Ramos (cell line): ENCODE measurements around the gene FABP3.

Experiments
- in situ Hi-C: fragments of 300-500 bp; cut with MboI; formaldehyde crosslinking; loops from one replicate; pipeline ENCODE4 v1.14.3; 2022; ENCODE audit warnings: low sequenced_read_pairs; ENCODE audit not compliant: unreplicated experiment

Gene FABP3

GRCh38 chr1:31373056-31373896 is at the start of gene FABP3:
Gene FABP3, minus strand, starts transcription at chr1:31373076. Its CDS starts 62 bp downstream, at chr1:31373014.
- in situ Hi-C loops = no loop called here

- in situ Hi-C loops = loop anchor here (5.0 kb wide), 1 partner anchor 234 kb away; no protein-coding TSS in a partner anchor
Observed at GRCh38 chr1:31421371-31422040, 48.6 kb upstream of the FABP3 start.

GRCh38 chr1:31420716-31421115 is 47.8 kb upstream of the FABP3 start:
- in situ Hi-C loops = loop anchor here (5.0 kb wide), 1 partner anchor 233 kb away; no protein-coding TSS in a partner anchor

GRCh38 chr1:31418626-31419323 is 45.9 kb upstream of the FABP3 start:
- in situ Hi-C loops = no loop called here

DNA sequence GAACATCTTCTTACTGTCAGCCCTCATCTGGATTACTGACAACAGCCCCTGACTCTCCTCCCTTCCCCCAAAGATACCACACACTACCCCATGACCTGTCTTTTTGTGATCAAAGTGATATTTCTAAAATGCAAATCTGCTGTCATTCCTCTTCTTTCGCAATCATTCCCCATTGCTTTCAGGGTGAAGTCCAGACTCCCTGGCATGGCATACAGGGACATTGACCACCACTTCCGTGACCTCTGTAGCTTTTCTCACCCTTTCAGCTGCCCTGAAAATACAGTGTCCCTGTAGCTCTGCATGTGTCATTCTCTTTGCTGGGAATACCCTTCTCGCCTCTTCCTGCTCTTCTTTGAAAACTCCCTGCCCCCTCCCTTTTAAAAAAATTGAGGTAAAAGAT is 44.3 kb upstream of the FABP3 start:
- in situ Hi-C loops = no loop called here

DNA sequence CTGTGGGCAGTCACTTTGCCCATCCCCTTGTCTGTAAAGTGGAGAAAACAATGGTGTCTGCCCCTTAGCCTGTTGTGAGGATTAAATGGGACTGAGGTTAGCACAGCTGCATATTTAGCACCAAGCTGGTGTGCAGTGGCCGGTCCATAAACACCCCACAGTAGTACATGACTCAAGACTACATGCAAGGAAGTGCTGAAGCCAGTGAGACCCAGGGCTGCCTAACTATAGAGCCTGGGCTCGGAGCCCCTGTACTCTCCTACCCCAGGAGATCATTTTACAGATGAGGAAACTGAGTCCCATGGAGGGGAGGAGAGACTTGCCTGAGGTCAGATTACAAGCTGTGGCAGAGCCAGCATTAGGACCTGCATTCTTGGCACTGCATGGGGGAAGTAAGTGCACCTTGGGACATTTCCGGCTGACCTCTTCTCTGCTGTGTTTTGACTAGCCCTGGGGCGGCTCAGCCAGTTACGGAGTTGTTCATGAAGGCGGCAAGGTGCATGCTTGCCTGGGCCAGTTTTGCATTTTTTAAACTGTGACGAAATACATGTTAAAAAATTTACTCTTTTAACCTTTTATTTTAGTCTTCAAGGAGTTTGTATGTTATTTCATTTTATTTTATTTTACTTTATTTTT is 43.3 kb upstream of the FABP3 start:
- in situ Hi-C loops = no loop called here

- in situ Hi-C loops = no loop called here
Observed at GRCh38 chr1:31415658-31416057, 42.8 kb upstream of the FABP3 start.

GRCh38 chr1:31414980-31415370 is 42.1 kb upstream of the FABP3 start:
- in situ Hi-C loops = no loop called here

DNA sequence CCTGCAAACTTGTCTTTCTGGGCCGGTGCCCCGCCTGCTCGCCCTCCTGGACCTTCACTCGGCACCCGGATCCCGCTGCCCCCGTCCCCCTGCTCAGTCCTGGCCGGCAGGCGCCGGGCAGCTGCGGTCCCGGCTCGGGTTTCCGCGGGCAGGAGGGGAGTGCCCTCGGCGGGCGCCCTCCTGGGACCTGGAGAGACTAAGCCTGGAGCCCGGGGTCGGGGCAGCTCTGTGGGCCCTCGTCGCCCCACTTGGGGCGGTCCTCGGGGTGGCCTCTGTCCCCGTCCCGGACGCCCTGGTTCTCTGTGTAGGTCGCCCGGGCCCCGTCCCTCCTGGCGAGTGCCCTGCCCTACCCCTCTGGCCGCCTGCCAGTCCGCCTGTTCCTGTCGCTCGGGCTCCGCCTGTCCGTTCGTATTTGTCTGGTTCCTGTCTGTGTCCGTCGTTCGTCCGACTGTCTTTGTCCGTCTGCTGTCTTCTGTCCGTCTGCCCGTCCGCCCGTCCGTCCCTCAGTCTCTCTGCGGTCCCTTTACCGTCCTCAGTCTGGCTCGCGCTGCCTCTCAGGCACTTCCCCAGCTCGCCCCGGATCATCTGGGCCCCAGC is 40.6 kb upstream of the FABP3 start:
- in situ Hi-C loops = no loop called here

GRCh38 chr1:31412732-31413404 is 40.0 kb upstream of the FABP3 start, which contains the start of gene SERINC2:
Gene SERINC2, plus strand, starts transcription at chr1:31413213. Its CDS starts 53 bp downstream, at chr1:31413266.
- in situ Hi-C loops = no loop called here

DNA sequence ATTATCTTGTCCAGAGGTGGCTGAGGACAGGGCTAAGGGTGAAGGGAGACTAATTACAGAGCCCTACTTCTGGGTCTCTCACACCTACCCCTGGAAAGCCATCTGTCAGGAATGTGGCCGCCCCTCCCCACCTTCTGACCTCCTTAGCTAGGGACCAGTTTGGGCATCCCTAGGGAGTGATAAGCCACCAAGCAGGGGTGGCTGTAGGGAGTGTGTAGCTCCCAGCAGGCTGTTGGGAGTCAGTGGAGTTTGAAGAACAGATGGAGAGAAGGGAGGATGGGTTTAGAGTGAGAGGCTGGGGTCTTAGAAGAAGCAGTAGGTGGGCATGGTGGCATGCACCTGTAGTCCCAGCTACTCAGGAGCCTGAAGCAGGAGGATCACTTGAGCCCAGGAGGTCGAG is 39.3 kb upstream of the FABP3 start:
- in situ Hi-C loops = no loop called here

DNA sequence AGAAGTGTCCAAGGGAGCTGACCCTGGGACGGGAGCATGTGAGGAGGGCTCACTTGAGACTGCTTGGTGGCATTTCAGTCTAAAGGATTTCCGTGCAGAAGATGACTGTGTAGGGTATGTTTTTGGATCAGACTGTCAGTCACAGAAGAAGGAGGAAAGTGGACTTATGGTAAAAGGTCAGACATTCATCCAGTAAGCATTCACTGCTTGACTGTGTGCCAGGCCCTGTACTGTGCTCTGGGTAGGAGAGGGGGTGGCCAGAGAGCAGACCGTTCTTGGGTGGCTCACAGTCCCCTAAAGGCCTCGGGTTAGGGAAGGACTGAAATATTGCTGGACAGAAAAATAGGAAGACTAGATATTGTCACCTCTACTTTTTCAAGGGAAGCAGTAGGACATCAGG is 38.0 kb upstream of the FABP3 start:
- in situ Hi-C loops = no loop called here

DNA sequence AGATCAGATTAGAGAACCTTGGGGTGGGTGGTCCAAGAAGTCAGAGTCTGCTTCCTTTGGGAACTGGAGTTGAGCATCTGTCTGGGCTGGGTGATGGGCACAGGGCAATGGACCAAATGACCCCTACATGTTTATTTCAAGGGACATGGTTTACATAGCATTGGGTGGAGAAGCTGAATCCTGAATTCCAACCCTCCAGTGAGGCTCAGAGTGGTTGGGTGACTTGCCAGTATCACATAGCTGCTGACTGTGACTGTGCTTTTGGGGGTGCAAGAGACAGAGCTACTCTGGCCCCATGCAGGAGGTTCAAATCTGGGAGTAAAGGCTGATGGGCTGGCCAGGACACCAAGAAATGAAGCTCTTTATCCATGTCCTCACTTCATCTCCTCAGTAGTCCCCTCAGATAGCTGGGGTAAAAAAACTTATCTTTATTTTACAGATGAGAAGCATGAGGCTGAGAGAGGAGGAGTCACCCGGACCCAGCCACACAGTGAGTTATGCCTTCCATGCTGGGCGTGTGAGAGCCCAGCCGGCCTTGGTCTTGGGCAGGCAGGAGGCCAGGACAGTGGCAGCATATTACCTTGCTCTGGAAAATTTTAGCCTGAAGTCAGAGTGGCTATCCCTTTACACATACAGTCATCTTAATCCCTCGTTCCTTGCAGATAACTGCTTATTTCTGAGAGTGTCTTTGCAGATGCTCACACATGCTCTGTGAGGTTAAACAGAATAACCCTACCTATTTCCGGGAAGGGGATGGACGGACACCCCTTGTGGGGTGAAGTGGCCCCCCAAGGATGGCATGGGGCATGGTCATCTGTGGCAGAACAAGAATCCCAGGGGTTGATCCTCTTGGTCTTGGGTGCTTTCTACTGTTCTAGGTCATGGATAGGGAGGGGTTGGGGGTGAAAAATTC is 37.3 kb upstream of the FABP3 start:
- in situ Hi-C loops = no loop called here

DNA sequence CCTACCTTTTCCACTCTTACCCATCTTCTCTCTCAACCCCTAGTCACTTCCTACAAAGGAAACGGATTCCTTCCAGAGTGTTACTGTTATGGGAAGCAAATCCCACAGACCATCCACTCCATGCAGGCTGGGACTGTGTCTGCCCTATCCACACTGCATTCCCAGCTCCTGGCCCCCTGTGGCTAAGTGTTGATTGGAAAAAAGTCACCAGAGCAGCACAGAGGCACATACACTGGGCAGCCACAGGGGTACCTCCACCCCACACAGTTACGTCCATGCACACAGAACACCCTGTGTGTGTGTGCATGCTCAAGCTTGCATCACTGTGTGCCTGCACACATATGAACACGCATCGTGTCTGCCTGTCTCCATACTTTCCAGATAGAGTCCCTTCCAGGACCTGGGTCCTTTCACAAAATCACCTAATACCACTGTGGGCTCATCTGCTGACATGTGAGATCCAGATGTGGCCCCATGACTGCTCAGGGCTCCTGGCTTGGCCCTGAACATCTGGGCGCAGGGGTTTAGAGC is 36.0 kb upstream of the FABP3 start:
- in situ Hi-C loops = no loop called here

DNA sequence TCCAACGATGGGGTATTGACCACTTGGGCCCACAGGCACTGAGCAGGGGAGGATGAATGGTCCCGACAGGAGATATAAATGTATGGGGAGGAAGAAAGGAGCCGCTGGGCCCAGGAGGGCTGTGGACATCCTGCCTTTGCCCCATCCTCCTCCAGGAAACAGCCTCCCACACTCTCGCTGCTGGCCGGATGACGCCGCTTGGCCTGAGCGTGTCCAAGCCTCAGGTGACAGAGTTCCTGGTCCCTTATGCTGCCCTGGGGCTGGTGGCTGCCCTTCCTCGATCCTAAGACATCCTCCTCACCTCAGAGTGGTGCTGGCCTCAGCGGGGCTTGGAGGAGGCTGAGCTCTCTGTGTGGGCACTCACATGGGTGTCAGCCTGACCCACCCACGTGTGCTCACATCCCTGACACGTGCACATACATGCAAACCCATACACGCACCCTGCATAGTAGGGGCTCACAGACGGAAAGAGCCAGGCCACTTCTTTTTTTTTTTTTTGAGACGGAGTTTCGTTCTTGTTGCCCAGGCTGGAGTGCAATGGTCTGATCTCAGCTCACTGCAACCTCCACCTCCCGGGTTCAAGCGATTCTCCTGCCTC is 34.3 kb upstream of the FABP3 start:
- in situ Hi-C loops = no loop called here

- in situ Hi-C loops = no loop called here
Observed at GRCh38 chr1:31405578-31406245, 32.8 kb upstream of the FABP3 start.

- in situ Hi-C loops = no loop called here
Observed at GRCh38 chr1:31401241-31401640, 28.4 kb upstream of the FABP3 start.
